Central memory CD8-positive, alpha-beta T cell (primary cell): ENCODE data around the gene STOML1.

ENCODE experiments used
- ATAC-seq: fragments of 150-1000 bp; cut with Tn5 transposase; replicated peaks from 2 replicates; pipeline ENCODE4 v1.10.0; 2022; ENCODE audit warnings: mild to moderate bottlenecking, moderate FRiP score, moderate number of reproducible peaks; ENCODE audit not compliant: poor library complexity, severe bottlenecking; ENCODE audit errors: extremely low read depth
- DNase-seq, 2 donors: peaks; one replicate each; pipeline ENCODE4 v3.0.0; 2021; ENCODE audit warnings: low spot score in 2 of 2
- H3K27ac Mint-ChIP-seq: one replicate; pipeline ENCODE4 v1.8.0; 2022; ENCODE audit warnings: low read depth, mild to moderate bottlenecking, moderate library complexity, mixed read lengths
- H3K27me3 Mint-ChIP-seq: one replicate; pipeline ENCODE4 v1.8.0; 2022; ENCODE audit warnings: mixed read lengths
- H3K36me3 Mint-ChIP-seq: one replicate; pipeline ENCODE4 v1.8.0; 2022; ENCODE audit warnings: mild to moderate bottlenecking, moderate library complexity, mixed read lengths; ENCODE audit not compliant: insufficient read depth
- H3K4me1 Mint-ChIP-seq: one replicate; pipeline ENCODE4 v1.8.0; 2022; ENCODE audit warnings: mixed read lengths
- H3K4me3 Mint-ChIP-seq: one replicate; pipeline ENCODE4 v1.8.0; 2022; ENCODE audit warnings: mild to moderate bottlenecking, moderate library complexity, mixed read lengths
- H3K9me3 Mint-ChIP-seq: one replicate; pipeline ENCODE4 v1.8.0; 2022; ENCODE audit warnings: mixed read lengths

STOML1 gene, protein sequence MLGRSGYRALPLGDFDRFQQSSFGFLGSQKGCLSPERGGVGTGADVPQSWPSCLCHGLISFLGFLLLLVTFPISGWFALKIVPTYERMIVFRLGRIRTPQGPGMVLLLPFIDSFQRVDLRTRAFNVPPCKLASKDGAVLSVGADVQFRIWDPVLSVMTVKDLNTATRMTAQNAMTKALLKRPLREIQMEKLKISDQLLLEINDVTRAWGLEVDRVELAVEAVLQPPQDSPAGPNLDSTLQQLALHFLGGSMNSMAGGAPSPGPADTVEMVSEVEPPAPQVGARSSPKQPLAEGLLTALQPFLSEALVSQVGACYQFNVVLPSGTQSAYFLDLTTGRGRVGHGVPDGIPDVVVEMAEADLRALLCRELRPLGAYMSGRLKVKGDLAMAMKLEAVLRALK

GRCh38 chr15:73991726-73992593 lies at the start of gene STOML1:
STOML1 (minus strand) TSS chr15:73992295; CDS start chr15:73992223, 72 bp downstream.
- Mint-ChIP-seq H3K36me3 (peaks cover 6% of the 10 kb centered on the region), H3K27ac (peak within 1 kb of the TSS; percentile 75), H3K9me3 (no peaks in the 10 kb centered on the region), H3K27me3 (no peaks in the 10 kb centered on the region), H3K4me3 (peak within 1 kb of the TSS; percentile 98), H3K4me1 (peaks cover 46% of the 10 kb centered on the region)
- peak; percentile 79 for ATAC-seq
- DNase-seq = peak; percentile 86 to 93

GRCh38 chr15:74041311-74041756 lies 49.2 kb upstream of the STOML1 start:
- H3K4me3 Mint-ChIP-seq = no peak overlapping the region
- H3K27ac Mint-ChIP-seq = no peak overlapping the region
- no peaks in the 10 kb centered on the region for H3K27me3 Mint-ChIP-seq
- peaks cover 4% of the 10 kb centered on the region for H3K36me3 Mint-ChIP-seq
- peaks cover 6% of the 10 kb centered on the region for H3K4me1 Mint-ChIP-seq
- no peak for DNase-seq
- no peaks in the 10 kb centered on the region for H3K9me3 Mint-ChIP-seq
- no peak for ATAC-seq

- no peak overlapping the region for H3K4me3 Mint-ChIP-seq
- H3K36me3 Mint-ChIP-seq = peaks cover 9% of the 10 kb centered on the region
- ATAC-seq = no peak
- peaks cover 6% of the 10 kb centered on the region for H3K4me1 Mint-ChIP-seq
- H3K27ac Mint-ChIP-seq = peak overlapping the region; percentile 18
- no peaks in the 10 kb centered on the region for H3K27me3 Mint-ChIP-seq
- no peak for DNase-seq
- no peaks in the 10 kb centered on the region for H3K9me3 Mint-ChIP-seq
These were observed 48.2 kb upstream of the STOML1 start for GRCh38 chr15:74040109-74040850.

GRCh38 chr15:74039656-74040010 lies 47.5 kb upstream of the STOML1 start:
- Mint-ChIP-seq H3K27me3 (no peaks in the 10 kb centered on the region), H3K27ac (no peak overlapping the region)
- ATAC-seq = no peak

GRCh38 chr15:74038707-74039655 lies 46.9 kb upstream of the STOML1 start:
- H3K36me3 Mint-ChIP-seq = peaks cover 15% of the 10 kb centered on the region
- H3K27ac Mint-ChIP-seq = peak overlapping the region; percentile 68
- no peaks in the 10 kb centered on the region for H3K27me3 Mint-ChIP-seq
- DNase-seq (no peak), ATAC-seq (no peak)
- no peaks in the 10 kb centered on the region for H3K9me3 Mint-ChIP-seq
- H3K4me3 Mint-ChIP-seq = no peak overlapping the region
- peaks cover 6% of the 10 kb centered on the region for H3K4me1 Mint-ChIP-seq

More at GRCh38 chr15:74039656-74040010, 47.5 kb upstream of the STOML1 start:
- Mint-ChIP-seq H3K4me3 (no peak overlapping the region), H3K4me1 (peaks cover 6% of the 10 kb centered on the region), H3K9me3 (no peaks in the 10 kb centered on the region), H3K36me3 (peaks cover 9% of the 10 kb centered on the region)
- DNase-seq = no peak

GRCh38 chr15:74037171-74038117 lies 45.3 kb upstream of the STOML1 start:
- Mint-ChIP-seq H3K4me1 (peaks cover 6% of the 10 kb centered on the region), H3K27ac (peak overlapping the region; percentile 84), H3K36me3 (peaks cover 19% of the 10 kb centered on the region), H3K9me3 (no peaks in the 10 kb centered on the region), H3K4me3 (no peak overlapping the region), H3K27me3 (no peaks in the 10 kb centered on the region)
- no peak for ATAC-seq
- no peak for DNase-seq

DNA sequence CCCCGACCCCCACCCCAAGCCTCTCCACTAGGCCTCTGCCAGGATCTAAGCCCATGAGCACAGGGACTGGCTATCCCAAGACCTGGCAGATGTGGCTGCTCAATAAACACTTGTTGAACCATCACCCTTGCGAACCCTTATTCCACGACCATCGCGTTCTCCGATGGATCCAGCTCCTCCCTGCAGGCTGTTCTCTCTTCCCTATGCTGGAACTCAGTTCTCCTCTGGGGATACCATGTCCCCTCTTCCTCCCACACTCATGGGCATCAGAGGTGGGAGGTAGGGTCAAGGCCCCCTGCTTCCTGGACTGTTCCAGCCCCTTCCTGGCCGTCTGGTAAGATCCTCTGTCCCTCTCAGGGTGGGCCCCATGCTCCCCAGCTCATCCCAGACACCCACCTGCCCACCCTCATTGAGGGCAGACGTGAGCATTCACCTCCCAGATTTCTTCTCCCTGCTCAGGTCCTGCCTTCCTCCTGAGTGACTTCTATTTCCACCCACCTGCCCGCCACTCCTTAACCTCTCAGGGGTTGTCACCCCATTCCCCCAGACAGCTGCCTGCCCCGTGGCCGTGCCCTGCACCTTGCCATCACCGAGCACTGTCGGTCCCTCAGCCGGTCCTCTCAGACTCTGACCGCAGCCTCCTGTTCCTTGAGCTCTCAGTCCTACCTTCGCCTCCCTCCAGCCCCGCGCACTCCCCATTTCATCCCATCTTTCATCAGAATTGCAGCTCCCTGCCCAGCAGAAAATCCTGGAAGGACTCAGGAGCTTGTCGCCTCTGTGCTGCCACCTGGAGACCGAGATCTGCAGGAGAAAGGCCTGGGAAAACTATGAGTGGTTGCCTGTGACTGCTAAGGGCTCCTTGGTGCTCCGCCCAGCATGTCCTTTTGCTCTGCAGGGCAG lies 44.4 kb upstream of the STOML1 start:
- ATAC-seq = no peak
- Mint-ChIP-seq H3K4me3 (no peak overlapping the region), H3K27ac (peak overlapping the region; percentile 84), H3K36me3 (peaks cover 20% of the 10 kb centered on the region), H3K27me3 (no peaks in the 10 kb centered on the region), H3K9me3 (no peaks in the 10 kb centered on the region), H3K4me1 (peaks cover 6% of the 10 kb centered on the region)
- DNase-seq = no peak

- Mint-ChIP-seq H3K9me3 (no peaks in the 10 kb centered on the region), H3K36me3 (peaks cover 19% of the 10 kb centered on the region), H3K27ac (no peak overlapping the region), H3K4me1 (peaks cover 6% of the 10 kb centered on the region), H3K4me3 (no peak overlapping the region), H3K27me3 (no peaks in the 10 kb centered on the region)
- DNase-seq (no peak), ATAC-seq (no peak)
These were observed 43.3 kb upstream of the STOML1 start for GRCh38 chr15:74035121-74036017.

GRCh38 chr15:74034206-74034755 lies 42.2 kb upstream of the STOML1 start:
- Mint-ChIP-seq H3K36me3 (peaks cover 20% of the 10 kb centered on the region), H3K9me3 (no peaks in the 10 kb centered on the region), H3K27ac (no peak overlapping the region), H3K27me3 (no peaks in the 10 kb centered on the region), H3K4me3 (no peak overlapping the region), H3K4me1 (peaks cover 6% of the 10 kb centered on the region)
- no peak for DNase-seq
- no peak for ATAC-seq
